Testis (tissue), 2 donors: ENCODE data around the gene HIRIP3.

ENCODE experiments used
- POLR2A ChIP-seq: fragments of 450-650 bp; IDR thresholded peaks from one replicate; pipeline ENCODE4 v1.6.1; 2017; ENCODE audit warnings: antibody characterized with exemption, mild to moderate bottlenecking, moderate library complexity
- TF ChIP-seq, protein P1 (sequence below), 3 experiments: fragments of 450-650 bp in 2 of 3; fragments of 200-600 bp in 1 of 3; sonication (generic) in 1 of 3; IDR thresholded peaks; one replicate each; pipeline ENCODE4 v1.5.1; 2016 to 2019; ENCODE audit warnings: antibody characterized with exemption in 3 of 3, mild to moderate bottlenecking in 2 of 3, moderate library complexity in 1 of 3

- no peak for TF ChIP-seq POLR2A
- TF ChIP-seq, protein P1, sequence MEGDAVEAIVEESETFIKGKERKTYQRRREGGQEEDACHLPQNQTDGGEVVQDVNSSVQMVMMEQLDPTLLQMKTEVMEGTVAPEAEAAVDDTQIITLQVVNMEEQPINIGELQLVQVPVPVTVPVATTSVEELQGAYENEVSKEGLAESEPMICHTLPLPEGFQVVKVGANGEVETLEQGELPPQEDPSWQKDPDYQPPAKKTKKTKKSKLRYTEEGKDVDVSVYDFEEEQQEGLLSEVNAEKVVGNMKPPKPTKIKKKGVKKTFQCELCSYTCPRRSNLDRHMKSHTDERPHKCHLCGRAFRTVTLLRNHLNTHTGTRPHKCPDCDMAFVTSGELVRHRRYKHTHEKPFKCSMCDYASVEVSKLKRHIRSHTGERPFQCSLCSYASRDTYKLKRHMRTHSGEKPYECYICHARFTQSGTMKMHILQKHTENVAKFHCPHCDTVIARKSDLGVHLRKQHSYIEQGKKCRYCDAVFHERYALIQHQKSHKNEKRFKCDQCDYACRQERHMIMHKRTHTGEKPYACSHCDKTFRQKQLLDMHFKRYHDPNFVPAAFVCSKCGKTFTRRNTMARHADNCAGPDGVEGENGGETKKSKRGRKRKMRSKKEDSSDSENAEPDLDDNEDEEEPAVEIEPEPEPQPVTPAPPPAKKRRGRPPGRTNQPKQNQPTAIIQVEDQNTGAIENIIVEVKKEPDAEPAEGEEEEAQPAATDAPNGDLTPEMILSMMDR (IDR thresholded peaks at IDR 0.05): no peak
Measured at GRCh38 chr16:29990034-29990433, 5.4 kb downstream of the HIRIP3 start.
